Effector CD8-positive, alpha-beta T cell (primary cell): Measurements from ENCODE around the gene CFAP100.
A peak's percentile ranks its signal among the peaks of the same experiment; 100 is the strongest.

Source experiments
- DNase-seq: peaks from one replicate; lab custom pipeline; 2025; lab: John Stamatoyannopoulos, UW

The CFAP100 gene

DNA sequence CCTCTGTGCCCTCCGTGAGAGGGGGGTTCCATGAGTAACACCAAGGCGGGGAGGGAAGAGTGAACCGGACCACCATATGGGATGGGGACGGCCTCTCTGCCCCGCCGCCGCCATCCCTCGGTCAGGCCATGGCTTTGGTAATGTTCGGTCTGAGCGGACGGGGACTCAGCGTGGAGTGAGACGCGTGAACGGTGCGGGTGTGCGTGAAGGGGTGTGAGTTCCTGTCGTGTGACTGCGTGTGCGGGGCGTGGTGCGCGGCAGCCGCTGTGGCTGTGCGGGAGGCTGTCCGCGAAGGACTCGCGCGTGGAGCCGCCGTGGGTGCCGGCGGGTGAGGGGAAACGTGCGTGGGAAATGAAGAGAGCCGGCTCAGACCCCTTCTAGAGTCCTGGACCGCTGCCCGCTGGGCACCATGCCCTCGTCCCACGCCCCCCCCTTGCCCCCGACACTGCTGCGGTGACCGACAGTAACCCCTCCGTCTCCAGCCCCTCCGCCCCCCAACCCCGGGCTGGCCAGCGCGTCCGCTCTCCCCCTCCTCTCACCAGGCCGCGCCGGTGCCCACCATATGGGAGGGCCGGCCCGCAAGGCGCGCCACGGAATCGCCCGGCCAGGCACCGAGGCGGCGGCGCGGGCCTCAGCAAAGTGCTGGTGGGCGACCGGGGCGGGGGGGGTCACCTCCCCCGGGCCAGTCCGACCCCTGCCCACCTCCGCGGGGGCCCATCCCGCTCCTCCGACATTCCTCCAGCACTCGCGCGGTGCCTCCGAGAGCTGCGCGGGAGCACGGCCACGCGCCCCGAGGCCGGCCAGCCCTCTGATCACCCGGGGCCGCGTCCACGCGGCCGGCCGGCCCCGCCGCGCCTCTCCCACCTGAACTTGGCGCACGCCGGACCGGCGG lies 38.1 kb upstream of the CFAP100 start:
- no peak for DNase-seq

DNA sequence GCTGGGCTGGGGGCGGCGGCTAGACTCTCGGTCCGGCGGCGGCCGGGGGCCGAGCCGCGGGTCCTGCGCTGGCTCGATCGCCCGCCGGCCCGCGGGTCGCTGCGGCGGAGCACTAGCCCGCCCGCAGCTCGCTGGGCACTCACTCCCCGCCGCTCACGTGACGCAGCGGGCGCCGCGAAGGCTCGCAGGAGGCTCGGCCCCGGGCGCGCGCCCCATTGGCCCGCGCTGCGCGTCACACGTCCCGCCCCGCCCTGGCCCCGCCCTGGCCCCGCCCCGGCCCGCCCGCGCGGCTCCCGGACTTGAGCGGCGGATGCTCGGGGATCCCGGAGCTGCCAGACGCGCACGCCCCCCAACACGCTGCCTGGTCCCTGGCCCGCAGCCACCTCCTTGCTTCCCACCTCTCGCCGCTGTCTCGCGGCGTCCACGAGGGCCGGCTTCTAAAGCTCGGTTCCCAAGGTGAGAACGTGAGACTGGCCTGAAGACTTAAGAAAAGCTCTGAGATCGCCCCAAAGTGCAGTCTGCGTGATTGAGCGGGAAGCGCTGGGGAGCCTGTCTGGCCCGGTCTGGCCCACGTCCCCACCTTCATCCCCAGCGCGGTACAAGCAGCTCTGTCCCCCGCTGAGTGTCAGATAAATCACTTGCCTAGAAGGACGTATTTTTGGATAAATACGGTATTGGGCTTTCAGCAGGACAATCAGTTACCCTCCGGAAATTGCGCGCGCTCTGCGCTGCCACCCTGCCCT lies 37.2 kb upstream of the CFAP100 start, which contains the start of gene KLF15:
TSS of gene KLF15 (minus strand) at position 114 of the 743 bp plus-strand sequence. CDS start 4,486 bp downstream, outside the sequence.
- DNase-seq = peak; percentile 68

DNA sequence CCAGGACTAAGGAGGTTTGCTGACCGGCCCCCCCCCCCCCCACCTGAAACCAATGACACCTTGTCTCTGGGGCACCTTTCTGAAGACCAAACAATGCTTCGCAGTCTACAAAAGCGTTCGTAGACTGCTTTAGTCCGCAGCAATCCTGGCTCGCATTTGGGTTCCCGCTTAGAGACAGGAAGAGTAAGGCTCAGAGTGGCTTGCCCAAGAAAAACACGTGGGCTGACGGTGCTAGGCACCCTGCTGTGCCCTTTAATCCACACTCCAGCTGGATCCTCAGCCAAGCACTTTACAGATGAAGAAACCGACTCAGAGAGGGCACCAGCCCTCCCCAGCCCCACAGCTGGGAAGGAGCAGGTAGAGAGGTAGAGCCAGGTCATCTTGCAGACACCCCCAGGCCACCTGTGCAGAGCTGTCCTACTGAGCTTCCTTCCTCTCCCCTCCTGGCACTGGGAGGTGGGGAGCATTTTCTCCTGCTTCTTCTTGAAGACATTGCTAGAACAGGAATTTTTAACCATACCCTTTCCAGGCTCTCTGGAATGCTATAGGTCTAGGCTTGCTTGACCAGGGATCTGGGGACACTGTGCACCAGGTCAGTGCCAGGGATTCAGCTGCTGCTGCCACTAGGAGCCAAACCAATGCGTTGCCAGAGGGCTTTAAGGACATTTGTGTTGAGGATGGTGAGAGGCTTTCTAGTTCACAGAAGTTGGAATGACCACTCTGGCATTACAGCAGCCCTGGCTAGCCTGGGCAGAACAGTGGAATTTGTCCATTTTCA lies 36.5 kb upstream of the CFAP100 start:
- no peak for DNase-seq

DNA sequence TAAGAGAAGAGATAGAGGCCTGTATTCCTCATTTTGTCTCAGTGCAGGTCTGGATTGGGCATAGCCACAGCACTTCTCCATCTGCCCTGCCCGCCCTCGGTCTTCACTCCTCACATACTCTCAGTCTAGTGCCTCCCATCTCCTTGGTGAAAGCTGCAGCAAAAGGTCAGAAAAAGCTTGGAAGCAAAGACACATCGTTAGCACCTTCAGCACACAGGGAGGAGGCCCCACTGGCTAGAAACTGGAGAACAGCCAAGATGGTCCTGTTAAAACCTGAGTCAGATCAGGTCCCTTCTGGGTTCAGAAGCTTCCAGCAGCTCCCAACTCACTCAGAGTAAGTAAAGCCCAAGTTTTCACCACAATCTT lies 35.9 kb upstream of the CFAP100 start:
- no peak for DNase-seq

DNA sequence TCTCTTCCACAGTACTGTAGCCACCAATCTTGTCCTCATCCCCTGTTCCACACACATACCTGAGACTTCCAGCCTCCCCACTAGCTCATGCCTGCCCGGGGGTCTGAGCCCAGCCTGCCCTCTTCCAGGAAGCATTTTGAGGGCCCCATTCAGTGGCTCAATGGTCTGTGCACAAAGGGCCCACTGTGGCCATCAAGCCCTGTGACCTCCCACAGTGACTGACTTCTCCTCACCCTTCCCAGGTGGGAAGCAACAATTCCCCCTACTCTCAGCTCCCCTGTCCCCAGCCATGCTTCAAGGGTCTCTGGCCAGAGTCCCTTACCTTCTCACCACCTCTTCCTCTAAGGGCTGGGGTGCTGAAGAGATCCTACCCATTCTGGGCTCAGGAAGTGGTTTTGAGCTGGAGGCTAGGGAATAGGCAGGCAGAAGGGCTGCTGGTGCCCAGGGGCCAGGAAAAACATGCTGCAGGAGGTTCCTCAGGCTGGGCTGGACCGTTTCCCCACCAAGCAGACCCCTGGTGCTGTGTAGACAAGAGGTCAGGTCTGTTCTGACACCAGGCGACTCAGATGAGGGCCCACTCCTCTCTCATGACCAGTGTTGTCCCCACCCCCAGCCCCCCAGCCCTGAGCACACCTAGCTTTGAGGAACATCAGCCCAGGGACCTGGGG lies 34.5 kb upstream of the CFAP100 start:
- no peak for DNase-seq

DNA sequence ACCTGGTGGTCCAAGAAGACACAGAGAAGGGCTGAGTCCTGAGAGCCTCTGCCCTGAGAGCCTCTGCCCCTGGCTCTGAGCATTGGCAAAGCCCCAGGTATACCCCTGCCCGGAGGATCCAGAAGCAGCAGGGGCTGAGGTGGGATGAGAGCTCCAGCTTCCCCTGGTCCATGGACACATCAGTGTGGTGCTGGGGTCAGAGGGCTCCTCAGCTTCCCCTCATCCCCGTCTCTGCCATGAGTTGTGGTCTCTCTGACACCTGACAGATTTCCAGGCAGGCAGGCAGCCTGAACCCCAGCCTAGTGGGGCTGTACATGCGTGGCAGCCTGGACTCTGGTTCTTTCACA lies 34.0 kb upstream of the CFAP100 start:
- DNase-seq = no peak

DNA sequence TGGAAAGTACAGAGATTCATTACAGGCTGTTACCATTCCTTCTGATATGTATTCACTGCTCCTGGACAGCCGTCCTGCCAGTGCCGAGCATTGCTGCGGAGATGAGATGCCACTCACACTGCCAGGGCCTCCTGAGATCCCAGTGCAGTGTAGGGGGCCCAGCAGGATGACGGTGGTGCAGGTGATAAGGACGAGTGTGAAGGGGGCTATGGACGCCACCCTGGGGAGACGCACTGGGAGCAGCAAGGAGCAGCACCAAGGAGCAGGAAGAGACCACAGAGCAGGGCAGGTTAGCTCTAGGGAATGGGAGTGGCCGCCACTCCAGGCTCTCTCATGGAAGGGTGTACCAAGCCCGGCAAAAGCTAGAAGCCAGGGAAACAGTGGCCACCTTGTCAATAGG lies 33.5 kb upstream of the CFAP100 start:
- DNase-seq = no peak

DNA sequence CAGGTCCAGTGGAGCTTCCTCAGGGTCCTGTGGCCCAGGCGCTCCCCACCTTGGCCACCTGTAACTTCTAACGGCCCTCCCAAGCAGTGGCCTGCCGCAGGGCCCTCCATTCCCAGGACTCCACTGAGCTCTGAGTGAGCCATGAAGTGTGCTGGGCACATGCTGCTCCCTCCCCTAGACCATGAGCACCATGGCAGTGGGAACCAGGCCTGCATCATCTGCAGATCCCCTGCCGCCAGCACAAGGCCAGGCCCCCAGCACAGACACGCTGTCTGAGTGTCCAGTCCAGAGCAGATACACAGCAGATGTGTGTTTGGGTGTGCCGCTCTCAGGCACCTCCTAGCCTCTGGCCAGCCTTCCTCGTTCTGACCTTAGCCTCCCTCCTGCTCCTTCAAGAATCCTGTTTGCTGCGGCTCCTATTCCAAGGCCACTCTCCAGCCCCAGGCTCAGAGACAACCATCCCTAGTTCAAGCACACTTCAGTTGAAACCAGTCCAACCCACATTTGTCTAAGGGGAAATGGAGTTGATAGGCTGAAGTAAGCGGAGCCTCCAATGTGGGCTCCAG lies 30.5 kb upstream of the CFAP100 start:
- DNase-seq = no peak

DNA sequence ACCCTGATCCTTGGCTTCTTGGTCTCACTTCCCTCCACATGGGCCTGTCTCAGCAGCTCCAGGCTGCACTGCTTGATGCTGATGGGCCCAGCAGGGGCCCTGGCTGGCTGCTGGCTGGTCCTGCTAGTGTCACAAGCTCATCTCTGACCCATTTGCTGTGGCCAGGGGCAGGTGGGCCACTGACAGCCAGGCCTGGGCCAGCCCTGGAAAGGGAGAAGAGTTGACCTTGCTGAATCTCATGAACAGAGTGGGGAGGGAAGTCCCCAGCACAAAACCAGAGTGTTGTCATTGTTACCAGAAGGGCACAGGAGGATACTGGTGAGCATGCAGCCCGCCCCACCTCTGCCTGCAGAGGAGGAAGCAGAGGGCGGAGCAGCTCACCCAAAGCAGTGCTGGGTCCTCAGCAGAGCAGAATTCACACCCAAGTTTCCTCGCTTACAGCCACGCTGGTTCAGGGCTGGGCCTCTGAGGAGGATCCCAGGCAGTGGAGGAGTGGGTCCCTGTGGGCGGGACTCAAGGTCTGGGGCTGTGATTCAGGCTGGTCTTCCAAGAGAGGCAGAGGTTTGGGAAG lies 29.9 kb upstream of the CFAP100 start:
- DNase-seq = no peak

DNA sequence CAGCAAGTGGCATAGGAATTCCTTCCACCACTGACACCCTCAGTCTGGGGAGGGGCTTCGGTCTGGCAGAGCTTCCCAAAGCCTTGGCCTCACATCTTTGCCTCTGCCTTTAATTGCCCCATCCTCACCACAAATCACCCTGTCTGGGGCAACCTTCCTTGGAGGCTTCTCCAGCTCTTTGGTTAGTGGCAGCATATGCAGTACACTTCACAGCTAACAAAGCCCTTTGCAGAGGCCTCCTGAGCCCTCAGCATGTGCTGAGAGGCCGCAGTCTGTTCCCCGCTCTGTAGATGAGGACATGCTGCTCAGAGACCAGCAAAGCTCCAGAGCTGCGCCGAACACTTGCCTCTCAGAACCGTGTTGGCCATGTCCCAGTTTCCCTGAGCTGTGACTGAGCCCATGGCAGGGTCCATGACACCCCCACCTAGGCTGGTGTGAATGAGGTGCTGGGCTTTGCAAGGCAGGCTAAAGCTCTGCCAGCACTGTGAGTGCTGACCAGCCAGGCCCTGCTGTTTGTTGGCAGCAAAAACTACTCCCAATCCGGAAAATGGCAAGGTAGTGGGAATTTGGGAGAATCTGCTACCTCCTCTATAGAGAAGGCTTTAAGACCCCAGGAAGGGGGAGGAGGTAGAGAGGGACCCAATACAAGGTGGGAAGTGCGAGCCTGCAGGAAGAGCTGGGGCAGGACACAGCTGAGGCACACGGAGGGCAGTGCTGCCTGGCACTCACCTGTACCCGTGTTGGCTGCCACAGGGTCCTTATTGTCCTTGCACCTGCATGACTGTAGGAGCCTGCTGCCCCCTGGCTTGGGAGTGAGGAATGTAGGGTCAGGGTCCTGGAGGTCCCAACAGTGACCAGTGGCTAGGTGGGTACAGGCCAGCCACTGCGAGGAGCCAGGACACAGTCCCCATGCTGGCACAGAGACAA lies 29.1 kb upstream of the CFAP100 start:
- no peak for DNase-seq

DNA sequence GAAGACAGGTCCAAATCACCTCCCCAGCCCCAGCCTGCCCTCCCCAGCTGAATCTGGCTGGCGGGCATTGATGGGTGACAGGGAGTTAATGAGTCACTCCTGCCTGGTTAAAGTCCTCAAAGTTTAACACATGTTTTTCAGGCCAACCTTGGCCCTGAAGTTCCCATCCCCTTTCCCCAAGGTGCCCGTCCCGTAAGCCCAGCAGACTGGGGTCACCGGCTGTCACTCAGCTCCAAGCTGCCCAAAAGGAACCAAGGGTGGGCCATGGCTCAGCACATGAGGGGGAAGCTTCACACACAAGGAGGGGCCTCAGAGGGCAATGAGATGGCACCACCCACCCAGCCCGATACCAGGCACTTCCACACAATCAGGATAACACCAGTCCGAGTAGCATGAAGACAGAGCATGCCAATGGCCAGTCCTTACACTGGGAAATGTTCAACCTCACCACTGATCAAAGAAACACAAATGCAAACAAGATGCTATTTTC lies 27.3 kb upstream of the CFAP100 start:
- no peak for DNase-seq

DNA sequence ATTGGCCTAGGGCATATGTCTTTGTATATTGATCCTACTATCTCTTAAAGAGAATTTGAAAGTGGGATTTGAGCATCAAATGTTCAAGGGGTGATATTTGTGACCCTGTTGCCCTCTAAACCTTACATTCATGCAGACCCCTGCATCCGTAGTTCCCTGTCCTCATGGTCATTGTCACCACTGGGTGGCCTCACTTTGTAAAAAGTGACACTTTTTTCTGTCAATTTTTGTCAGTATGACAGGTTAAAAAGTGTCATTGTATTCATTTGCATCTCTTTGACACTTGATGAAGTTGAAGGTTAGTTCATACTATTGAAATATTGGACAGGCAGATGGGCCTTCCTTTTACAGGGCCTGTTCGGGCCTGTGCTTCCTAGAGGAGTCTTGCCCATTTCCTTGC lies 25.2 kb upstream of the CFAP100 start:
- DNase-seq = no peak

DNA sequence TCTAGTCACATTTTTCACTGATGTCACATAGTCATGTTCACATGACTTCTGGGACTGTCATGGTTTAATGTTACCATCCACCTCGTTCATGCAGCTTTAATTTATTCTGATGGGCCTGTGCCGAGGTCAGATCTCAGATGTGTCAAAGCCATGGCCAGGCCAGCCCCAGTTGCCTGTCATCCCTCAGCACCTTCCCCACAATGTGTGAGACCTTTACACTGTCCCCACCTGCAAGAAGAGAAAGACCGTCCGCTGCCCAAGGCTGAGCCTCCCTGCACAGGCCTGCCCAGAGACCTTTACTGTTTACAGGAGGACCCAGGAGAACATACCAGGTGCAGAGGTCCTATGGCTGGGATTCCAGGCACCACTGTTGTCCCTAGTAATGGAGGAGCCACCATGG lies 24.7 kb upstream of the CFAP100 start:
- no peak for DNase-seq

DNA sequence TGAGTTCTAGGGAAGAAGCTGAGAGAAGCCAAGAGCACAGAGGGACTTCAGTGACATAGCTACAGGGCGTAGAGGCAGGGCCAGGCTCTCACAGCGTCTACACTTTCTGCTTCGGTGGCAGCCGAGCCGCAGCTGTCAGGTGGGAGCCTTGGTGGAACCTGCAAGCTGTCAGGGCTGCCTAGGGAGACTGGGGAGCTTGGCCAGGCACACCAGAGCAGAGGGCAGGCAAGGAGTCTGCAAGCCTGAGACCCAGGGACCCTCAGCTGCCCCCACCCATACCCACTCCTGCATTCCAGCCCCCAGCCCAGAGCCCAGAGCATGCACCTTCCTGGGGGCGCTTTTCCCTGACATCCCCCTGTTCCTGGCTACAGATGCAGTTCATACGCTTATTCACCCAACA lies 24.1 kb upstream of the CFAP100 start:
- DNase-seq = no peak

DNA sequence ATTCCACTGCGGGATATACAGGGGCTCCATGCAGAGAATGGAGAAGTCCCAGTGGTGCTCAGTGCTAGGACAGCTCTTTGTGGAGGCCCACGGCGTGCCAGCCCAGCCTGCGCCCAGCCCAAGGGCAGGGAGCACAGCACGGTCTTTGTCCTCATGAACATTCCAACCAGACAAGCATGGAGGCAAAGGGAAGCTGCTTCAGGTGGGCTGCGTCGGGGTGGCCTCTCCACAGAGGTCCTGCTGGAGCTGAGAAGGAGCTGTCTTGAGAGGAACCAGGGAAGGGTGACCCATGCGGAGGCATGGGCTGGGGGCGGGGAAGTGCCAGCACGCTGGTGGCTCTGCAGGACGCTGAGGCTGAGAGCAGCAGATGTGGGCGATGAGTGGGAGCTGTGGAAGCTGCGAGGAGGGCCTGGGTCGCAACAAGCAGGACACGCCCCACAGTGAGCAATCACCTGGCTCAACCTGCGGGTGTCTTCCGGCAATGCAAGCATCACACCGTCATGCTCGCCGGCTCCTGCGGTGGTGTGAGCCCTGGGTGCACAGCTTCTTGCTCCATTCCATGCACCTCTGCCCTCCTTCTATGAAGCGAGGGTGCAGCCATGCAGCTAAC lies 23.5 kb upstream of the CFAP100 start:
- no peak for DNase-seq

DNA sequence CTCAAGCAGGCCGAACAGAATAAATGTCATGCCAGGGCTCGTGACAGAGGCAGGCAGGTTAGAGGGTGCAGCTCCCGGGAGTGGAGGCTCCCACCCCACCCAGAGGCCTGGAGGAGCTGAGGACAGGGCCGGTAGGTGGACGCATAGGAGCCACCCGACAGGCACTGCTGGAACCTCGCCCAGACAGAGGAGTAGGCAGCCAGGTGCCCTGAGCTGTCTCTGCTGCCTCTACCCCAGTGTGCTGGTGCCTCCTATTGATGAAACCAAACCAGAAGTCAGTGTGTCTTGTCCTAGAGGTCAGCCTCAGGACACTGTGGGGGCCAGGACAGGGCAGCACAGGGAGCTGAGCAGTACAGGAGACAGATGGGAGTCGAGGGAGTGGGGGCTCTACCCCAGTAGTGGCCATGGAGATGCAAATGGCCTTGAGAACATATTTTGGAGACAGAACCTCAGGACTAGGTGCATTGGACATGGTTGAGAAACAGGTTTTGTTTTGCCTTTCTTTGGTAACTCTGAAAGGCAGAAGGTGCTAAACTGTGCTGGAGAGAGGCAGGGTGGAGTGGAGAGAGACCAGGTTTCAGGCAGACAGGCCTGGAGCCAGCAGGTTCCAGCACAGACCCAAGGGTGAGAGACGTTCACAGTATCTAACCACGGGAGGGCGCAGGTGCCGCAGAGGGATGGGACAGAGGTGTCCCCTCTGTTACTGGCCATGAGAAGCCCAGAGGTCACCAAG lies 22.1 kb upstream of the CFAP100 start:
- DNase-seq = no peak

DNA sequence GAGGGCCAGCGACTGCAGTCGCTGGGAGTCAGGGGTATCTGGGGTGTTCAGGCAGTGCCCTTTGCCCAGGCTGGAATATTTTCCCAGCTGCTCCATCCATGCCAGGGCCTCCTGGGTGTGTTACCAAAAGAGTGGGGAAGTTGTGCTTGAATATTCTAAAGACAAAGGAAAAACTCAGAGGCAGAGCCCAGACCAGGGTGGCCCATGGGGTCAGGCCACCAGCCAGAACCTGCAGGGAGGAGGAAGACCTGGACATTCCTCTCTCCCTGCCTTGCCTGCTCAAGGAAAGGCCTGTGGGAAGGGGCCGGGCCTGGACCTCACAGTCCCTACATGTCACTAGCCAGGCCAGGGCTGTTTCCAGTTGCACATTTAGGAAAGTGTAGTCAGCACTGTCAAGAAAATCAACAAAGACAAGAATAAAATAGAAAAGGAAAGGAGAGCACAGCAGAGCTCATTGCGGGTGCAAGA lies 21.5 kb upstream of the CFAP100 start:
- no peak for DNase-seq

DNA sequence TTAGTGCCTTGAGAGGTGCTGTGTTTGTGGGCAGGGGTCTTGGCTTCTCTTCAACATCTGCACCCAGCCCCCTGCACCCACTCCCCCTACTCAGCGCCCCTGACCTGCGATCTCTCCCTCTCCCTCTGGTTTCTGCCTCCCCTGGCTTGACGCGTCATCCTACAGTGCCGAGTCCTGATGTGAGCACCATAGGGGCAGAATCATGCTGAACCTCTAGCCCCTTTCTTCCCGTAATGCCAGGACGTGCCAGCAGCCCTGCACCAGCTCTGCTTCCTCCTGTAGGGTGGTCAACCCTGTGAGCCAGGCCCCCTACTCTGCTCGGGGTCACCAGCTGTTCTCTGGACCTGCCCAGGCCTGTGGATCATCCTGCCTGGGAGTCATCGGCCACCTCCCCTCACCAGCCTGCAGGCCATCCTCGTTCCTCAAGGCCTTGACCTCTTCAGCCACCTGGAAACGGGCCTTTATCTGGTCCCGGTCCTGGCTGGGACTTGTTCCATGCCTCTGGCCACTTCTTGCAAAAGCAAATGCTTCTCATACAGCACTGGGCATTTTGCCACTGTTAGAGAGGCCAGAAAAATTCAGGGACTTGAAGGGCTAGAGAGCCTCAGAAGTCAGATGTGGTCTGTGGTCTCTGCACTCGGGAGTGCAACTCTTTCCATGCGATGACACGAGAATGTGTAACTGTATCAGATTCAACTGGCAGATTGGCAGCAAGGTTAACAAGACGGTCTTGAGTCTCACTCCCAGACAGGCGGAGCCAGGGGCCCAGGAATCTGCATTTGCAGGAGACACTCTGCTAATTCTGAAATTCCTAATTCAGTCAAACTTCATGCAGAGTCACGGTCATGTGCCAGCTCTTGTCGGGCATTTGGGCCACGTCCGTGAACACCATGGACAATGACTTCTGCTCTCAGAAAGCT lies 20.8 kb upstream of the CFAP100 start:
- no peak for DNase-seq
